Activated naive CD8-positive, alpha-beta T cell treated with anti-CD3 and anti-CD28 coated beads, Interleukin-2, amount 50 U/mL, for 24 hours (primary cell): Measurements from ENCODE around the gene SH3BP1.
A peak's percentile ranks its signal among the peaks of the same experiment; 100 is the strongest.

Experiments
- ATAC-seq: fragments of 150-1000 bp; cut with Tn5 transposase; one replicate; pipeline ENCODE4 v1.10.0; 2021
- DNase-seq: peaks from one replicate; pipeline ENCODE4 v3.0.0; 2021
- H3K27ac Mint-ChIP-seq: one replicate; pipeline ENCODE4 v1.8.0; 2021; ENCODE audit warnings: mild to moderate bottlenecking, mixed read lengths
- H3K27me3 Mint-ChIP-seq: one replicate; pipeline ENCODE4 v1.8.0; 2021; ENCODE audit warnings: mixed read lengths
- H3K36me3 Mint-ChIP-seq: one replicate; pipeline ENCODE4 v1.8.0; 2021; ENCODE audit warnings: low read depth, mixed read lengths
- H3K4me1 Mint-ChIP-seq: one replicate; pipeline ENCODE4 v1.8.0; 2021; ENCODE audit warnings: mixed read lengths
- H3K4me3 Mint-ChIP-seq: one replicate; pipeline ENCODE4 v1.8.0; 2021; ENCODE audit warnings: mild to moderate bottlenecking, moderate library complexity, mixed read lengths
- H3K9me3 Mint-ChIP-seq: one replicate; pipeline ENCODE4 v1.8.0; 2021; ENCODE audit warnings: mixed read lengths

The SH3BP1 gene

DNA sequence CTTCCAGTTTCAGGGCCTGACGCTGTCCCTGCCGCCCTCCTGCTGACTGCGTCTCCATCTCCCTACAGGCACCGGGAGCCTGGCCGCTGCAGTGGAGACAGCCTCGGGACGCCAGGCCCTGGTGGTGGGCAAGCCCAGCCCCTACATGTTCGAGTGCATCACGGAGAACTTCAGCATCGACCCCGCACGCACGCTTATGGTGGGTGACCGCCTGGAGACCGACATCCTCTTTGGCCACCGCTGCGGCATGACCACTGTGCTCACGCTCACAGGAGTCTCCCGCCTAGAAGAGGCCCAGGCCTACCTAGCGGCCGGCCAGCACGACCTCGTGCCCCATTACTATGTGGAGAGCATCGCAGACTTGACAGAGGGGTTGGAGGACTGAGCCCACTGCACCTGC is 26.0 kb downstream of the SH3BP1 start:
- H3K4me1 Mint-ChIP-seq: peaks cover 24% of the 10 kb centered on the region
- H3K27me3 Mint-ChIP-seq: no peaks in the 10 kb centered on the region
- ATAC-seq (no peak), DNase-seq (no peak)
- H3K9me3 Mint-ChIP-seq: no peaks in the 10 kb centered on the region
- peaks cover 16% of the 10 kb centered on the region for H3K36me3 Mint-ChIP-seq
- H3K4me3 Mint-ChIP-seq: no peak overlapping the region
- H3K27ac Mint-ChIP-seq: no peak overlapping the region

GRCh38 chr22:37669586-37669985 is 30.1 kb downstream of the SH3BP1 start:
- no peaks in the 10 kb centered on the region for H3K9me3 Mint-ChIP-seq
- no peak overlapping the region for H3K4me3 Mint-ChIP-seq
- ATAC-seq (peak; percentile 35), DNase-seq (no peak)
- peaks cover 42% of the 10 kb centered on the region for H3K4me1 Mint-ChIP-seq
- peaks cover 12% of the 10 kb centered on the region for H3K36me3 Mint-ChIP-seq
- no peaks in the 10 kb centered on the region for H3K27me3 Mint-ChIP-seq
- no peak overlapping the region for H3K27ac Mint-ChIP-seq

DNA sequence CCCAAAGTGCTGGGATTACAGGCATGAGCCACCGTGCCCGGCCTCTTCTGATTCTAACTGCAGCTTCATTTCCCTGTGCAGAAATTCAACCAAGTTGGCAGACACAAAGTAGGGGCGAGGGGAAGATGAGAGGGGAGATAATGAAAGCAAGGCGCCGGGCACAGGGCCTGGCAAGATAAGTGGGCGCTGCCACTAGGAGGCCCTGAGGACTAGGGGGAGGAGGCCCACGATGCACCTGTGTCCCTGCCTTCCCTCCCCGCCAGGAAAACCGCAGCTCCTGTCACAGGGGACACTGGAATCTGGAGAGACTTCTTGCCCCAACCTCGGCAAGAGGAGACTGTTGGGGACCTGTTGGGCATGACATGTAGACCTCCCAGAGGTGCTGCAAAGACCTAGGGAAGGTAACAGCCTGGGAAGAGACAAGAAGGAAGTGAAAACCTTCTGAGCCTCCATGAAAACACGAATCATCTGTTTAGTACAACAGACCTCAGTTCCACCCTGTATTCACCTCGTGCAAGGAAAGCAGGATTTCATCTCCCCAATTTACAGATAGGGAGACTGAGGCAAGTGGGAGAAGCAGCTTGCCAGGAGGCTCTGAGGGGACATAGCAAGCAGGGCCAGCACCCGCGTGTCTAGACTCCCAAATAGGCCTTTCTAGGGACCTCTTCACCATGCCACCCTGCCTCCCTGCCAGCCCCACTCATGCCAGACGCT is 32.9 kb downstream of the SH3BP1 start:
- DNase-seq: no peak
- Mint-ChIP-seq H3K36me3 (peaks cover 5% of the 10 kb centered on the region), H3K9me3 (no peaks in the 10 kb centered on the region), H3K4me1 (peaks cover 63% of the 10 kb centered on the region), H3K27me3 (no peaks in the 10 kb centered on the region), H3K4me3 (no peak overlapping the region), H3K27ac (peak overlapping the region; percentile 42)
- no peak for ATAC-seq

DNA sequence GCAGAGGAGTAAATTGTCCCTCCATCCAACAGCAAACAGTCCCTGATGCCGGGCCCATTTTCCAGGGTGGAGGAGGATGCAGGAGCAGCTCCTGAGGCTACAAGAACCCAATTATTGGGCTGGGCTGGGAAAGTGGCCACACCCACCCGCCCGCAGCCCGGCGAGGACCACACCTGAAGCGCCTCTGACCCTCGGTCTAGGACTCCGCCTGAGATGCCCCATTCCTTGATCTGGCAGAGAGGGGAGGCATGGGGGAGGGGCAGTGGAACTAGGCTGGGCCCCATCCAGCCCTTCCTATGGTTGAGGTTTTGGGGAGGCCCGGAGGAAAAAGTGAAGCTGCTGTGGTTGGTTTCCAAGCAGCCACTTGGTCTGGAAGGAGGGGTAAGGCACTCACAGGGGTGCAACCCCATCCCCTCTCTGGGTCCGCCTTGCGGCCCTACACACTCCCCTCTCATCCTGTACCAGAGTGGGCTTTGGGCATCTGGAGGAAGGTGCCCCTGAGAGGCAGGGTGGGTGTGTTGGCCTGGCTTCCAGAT is 33.5 kb downstream of the SH3BP1 start:
- Mint-ChIP-seq H3K36me3 (peaks cover 6% of the 10 kb centered on the region), H3K27me3 (no peaks in the 10 kb centered on the region), H3K9me3 (no peaks in the 10 kb centered on the region), H3K4me3 (no peak overlapping the region), H3K27ac (peak overlapping the region; percentile 79), H3K4me1 (peaks cover 69% of the 10 kb centered on the region)
- peak; percentile 2 for ATAC-seq
- DNase-seq: peak; percentile 61

GRCh38 chr22:37674248-37674647 is 34.8 kb downstream of the SH3BP1 start:
- ATAC-seq (no peak), DNase-seq (no peak)
- H3K9me3 Mint-ChIP-seq: no peaks in the 10 kb centered on the region
- no peaks in the 10 kb centered on the region for H3K27me3 Mint-ChIP-seq
- H3K4me3 Mint-ChIP-seq: peak overlapping the region; percentile 81
- H3K36me3 Mint-ChIP-seq: peaks cover 6% of the 10 kb centered on the region
- H3K4me1 Mint-ChIP-seq: peaks cover 73% of the 10 kb centered on the region
- H3K27ac Mint-ChIP-seq: peak overlapping the region; percentile 67

DNA sequence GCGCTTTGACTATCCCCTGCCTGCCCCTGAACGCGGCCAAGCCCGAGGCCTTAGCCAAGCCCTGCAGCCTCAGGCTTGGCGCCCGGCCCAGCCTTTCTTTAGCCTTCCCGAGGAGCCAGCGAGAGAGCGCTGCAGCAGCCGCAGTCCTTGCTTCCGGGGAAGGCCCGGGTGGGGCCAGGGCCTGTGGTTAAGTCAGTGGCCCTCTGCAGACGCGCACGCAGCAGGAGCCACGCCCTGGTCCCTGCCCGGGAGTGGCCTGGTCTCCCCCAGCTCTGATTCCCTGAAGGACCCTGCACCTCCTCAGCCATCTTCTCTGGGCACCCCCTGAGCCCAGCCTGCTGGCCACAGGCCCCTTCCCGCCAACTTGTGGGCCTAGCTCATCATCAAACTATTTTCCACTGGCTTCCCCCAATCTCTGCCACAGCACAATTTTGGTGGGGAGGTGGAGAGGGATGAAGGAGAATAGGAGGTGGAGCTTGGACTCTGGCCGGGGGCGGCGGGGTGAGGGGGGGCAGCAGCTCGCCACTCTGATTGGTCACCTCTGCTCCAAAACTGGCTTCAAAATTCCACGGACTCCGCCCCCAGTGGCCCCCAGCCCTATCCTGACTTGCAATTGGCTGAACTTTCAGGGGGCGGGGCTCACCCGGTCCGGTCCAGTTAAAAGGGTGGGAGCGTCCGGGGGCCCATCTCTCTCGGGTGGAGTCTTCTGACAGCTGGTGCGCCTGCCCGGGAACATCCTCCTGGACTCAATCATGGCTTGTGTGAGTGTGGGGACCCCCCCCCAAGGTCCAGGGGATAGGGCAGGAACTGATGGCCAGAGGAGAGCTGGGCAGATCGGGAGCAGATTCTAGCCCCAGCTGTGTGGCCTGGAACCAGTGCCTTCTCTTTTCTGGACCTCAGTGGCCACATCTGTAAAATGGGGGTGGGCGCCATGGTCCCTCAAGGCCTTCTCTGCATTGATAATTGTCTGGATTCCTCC is 35.8 kb downstream of the SH3BP1 start, which contains the start of gene LGALS1:
Gene LGALS1, plus strand, starts transcription at position 686 of the 979 bp plus-strand sequence. Its CDS starts 67 bp downstream, at position 753.
- Mint-ChIP-seq H3K4me1 (peaks cover 73% of the 10 kb centered on the region), H3K9me3 (no peaks in the 10 kb centered on the region)

DNA sequence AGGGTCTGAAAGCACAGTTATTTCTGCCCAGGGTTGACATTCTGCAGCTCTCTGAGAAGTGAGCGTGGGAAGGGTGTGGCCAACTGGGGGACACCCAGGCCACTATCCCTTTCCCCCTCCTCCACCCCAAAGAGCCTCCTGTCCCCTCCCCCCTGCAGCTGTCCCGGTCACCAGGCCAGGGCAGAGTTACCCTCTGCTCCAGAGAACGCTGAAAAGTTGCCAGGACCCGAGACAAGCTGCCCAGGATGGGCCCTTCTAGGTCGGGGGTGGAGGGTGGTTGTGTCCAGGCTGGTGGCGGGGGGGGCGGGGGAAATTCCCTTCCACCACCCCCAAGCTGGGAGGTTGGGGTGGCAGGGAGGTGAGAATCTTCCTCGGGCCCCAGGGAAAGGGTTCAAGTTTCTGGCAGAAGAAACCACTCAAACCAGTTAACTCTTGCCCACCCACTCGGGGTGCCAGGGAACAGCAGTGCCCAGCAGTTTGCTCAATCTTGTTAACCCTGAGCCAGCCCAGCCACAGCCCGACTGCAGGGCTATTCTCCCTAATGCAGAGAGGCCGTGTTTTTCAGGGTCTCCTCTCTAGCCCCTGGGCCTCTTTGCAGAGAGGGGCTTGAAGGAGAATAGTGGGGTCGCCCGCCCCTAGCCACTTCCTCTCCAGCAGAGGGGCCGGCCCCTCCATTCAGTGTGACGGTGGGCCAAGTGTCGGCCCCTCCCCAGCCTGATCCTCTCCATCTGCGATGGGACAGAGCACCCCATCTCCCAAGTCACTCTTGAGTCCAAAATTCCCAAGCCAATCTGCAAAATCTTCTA is 36.7 kb downstream of the SH3BP1 start:
- no peaks in the 10 kb centered on the region for H3K9me3 Mint-ChIP-seq
- H3K36me3 Mint-ChIP-seq: peaks cover 5% of the 10 kb centered on the region
- H3K4me3 Mint-ChIP-seq: peak overlapping the region; percentile 81
- H3K27me3 Mint-ChIP-seq: no peaks in the 10 kb centered on the region
- H3K27ac Mint-ChIP-seq: peak overlapping the region; percentile 94
- H3K4me1 Mint-ChIP-seq: peaks cover 74% of the 10 kb centered on the region
- ATAC-seq (no peak), DNase-seq (peak; percentile 46)

More for the DNA sequence above, 35.8 kb downstream of the SH3BP1 start, which contains the start of gene LGALS1:
- Mint-ChIP-seq H3K27ac (peak within 1 kb of the TSS; percentile 94), H3K27me3 (no peaks in the 10 kb centered on the region), H3K36me3 (peaks cover 5% of the 10 kb centered on the region), H3K4me3 (peak within 1 kb of the TSS; percentile 81)
- ATAC-seq (peak; percentile 56), DNase-seq (peak; percentile 79)

DNA sequence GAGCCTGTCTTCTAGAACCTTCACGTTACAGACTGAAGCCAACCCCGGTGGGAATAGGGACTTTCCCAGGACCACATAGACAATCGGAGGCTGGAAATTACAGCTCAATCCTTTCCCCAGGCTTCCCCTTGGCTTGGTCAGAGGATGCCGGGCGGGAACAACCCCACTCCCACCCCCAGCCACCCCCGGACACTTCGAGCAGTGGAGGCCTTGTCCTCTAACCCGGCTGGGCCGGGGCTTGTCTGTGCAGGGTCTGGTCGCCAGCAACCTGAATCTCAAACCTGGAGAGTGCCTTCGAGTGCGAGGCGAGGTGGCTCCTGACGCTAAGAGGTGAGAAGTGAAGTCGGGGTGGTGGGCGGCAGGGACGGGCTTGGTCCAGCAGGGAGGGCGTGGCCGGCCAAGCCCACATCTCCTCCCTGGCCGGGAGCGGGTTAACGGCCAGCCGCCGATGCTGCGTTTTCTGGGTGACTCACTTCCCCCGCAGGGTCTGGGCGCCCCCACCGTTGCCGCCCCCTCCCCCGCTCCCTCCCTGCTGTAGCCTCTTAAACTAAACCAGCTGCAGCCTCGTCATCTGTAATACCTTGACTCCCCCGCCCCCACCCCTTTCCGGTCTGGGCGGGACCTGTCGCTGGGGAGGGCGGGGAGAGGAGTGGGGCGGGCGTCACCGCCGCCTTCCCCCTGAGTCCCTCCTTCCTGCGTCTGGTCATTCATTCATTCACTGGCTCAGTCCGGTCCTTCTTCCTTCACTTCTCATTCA is 37.4 kb downstream of the SH3BP1 start:
- Mint-ChIP-seq H3K4me1 (peaks cover 73% of the 10 kb centered on the region), H3K4me3 (peak overlapping the region; percentile 81)

GRCh38 chr22:37677493-37677974 is 38.1 kb downstream of the SH3BP1 start:
- H3K4me1 Mint-ChIP-seq: peaks cover 67% of the 10 kb centered on the region
- DNase-seq: no peak

More for the DNA sequence above, 37.4 kb downstream of the SH3BP1 start:
- peak overlapping the region; percentile 94 for H3K27ac Mint-ChIP-seq
- H3K27me3 Mint-ChIP-seq: no peaks in the 10 kb centered on the region
- H3K36me3 Mint-ChIP-seq: peaks cover 5% of the 10 kb centered on the region
- H3K9me3 Mint-ChIP-seq: no peaks in the 10 kb centered on the region
- DNase-seq: peak; percentile 93
- peak; percentile 73 for ATAC-seq

DNA sequence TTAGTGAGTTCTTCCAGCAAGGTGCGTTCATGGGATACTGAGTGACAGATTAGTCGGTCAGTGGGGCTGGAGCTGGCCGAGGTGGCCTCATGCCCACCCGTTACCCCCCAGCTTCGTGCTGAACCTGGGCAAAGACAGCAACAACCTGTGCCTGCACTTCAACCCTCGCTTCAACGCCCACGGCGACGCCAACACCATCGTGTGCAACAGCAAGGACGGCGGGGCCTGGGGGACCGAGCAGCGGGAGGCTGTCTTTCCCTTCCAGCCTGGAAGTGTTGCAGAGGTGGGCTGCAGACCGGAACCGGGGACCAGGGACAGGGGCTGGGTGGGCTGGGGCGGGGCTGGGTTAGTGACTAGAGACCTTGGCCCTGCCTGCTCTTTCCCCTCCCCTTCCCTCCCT is 38.9 kb downstream of the SH3BP1 start:
- Mint-ChIP-seq H3K9me3 (no peaks in the 10 kb centered on the region), H3K36me3 (peaks cover 5% of the 10 kb centered on the region), H3K4me1 (peaks cover 58% of the 10 kb centered on the region), H3K4me3 (no peak overlapping the region), H3K27ac (no peak overlapping the region), H3K27me3 (no peaks in the 10 kb centered on the region)
- DNase-seq (no peak), ATAC-seq (no peak)

More at GRCh38 chr22:37677493-37677974, 38.1 kb downstream of the SH3BP1 start:
- Mint-ChIP-seq H3K36me3 (peaks cover 5% of the 10 kb centered on the region), H3K9me3 (no peaks in the 10 kb centered on the region), H3K4me3 (peak overlapping the region; percentile 81), H3K27me3 (no peaks in the 10 kb centered on the region), H3K27ac (peak overlapping the region; percentile 90)
- ATAC-seq: peak; percentile 6

DNA sequence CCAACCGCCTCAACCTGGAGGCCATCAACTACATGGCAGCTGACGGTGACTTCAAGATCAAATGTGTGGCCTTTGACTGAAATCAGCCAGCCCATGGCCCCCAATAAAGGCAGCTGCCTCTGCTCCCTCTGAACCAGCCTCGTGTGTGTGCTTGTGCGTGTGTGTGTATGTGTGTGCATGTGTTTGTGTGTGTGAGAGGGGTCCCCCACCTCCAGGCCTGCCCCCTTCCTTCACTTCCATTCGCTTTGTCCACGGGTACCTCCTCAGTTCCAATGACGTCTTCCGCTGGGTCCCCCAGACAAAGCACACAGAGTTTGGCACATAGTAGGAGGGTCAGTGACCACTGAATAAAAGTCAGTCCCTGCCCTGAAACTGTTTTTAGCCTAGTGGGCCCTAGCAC is 40.2 kb downstream of the SH3BP1 start:
- Mint-ChIP-seq H3K9me3 (no peaks in the 10 kb centered on the region), H3K27ac (peak overlapping the region; percentile 59), H3K36me3 (peaks cover 5% of the 10 kb centered on the region), H3K27me3 (no peaks in the 10 kb centered on the region), H3K4me1 (peaks cover 46% of the 10 kb centered on the region), H3K4me3 (no peak overlapping the region)
- no peak for ATAC-seq
- DNase-seq: no peak

DNA sequence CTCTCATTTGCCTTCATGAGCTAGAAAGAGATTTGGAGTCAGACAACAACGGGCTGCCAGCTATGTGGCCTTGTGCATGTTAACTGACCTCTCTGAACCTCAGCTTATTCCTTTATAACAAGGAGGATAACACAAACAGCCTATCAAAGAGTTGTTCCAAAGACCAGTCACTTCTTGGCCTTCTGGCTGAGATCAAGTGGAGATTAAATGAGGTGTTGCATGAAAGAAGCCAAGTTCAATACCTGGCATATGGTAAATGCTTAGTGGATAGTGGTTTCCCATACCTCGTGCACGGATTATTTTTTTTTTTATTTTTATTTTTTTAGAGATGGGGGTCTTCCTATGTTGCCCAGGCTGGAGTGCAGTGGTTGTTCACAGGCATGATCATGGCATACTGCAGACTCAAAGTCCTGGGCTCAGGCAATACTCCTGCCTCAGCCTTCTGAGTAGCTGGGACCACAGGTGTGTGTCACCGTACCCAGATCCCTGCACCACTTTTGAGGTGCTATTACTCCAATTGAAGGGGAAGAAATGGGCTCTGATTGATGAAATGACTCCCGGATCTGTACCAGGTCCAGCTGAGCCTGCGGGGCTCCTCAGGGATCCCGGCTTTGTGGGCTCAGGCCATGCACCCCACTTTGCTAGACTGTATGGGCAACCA is 40.9 kb downstream of the SH3BP1 start:
- Mint-ChIP-seq H3K4me1 (peaks cover 40% of the 10 kb centered on the region), H3K27ac (no peak overlapping the region)

GRCh38 chr22:37681001-37681424 is 41.5 kb downstream of the SH3BP1 start:
- no peaks in the 10 kb centered on the region for H3K27me3 Mint-ChIP-seq
- no peaks in the 10 kb centered on the region for H3K9me3 Mint-ChIP-seq
- H3K4me1 Mint-ChIP-seq: peaks cover 34% of the 10 kb centered on the region
- peaks cover 5% of the 10 kb centered on the region for H3K36me3 Mint-ChIP-seq
- ATAC-seq (no peak), DNase-seq (no peak)
- H3K4me3 Mint-ChIP-seq: no peak overlapping the region
- H3K27ac Mint-ChIP-seq: no peak overlapping the region

More for the DNA sequence above, 40.9 kb downstream of the SH3BP1 start:
- DNase-seq: no peak
- Mint-ChIP-seq H3K9me3 (no peaks in the 10 kb centered on the region), H3K27me3 (no peaks in the 10 kb centered on the region), H3K36me3 (peaks cover 5% of the 10 kb centered on the region), H3K4me3 (no peak overlapping the region)
- no peak for ATAC-seq
